WI38 (cell line): ENCODE results near the gene LCE7A.

ENCODE experiments used
- H3K4me3 ChIP-seq: 2 replicates; pipeline ENCODE4 v1.5.1; 2011; ENCODE audit warnings: low read depth, mild to moderate bottlenecking, control low read depth, low read length
- CTCF ChIP-seq: IDR thresholded peaks from 2 replicates; pipeline ENCODE4 v1.5.1; 2012; ENCODE audit warnings: low read depth, mild to moderate bottlenecking, control low read depth, low read length

LCE7A gene

GRCh38 chr1:152859696-152860095, at the start of gene LCE7A:
Gene LCE7A, plus strand, starts transcription at chr1:152859996. Its CDS starts 702 bp downstream, at chr1:152860698.
- TF ChIP-seq CTCF = no peak
- no peak within 1 kb of the TSS for H3K4me3 ChIP-seq

GRCh38 chr1:152811050-152811449, 48.7 kb upstream of the LCE7A start:
- no peak overlapping the region for H3K4me3 ChIP-seq
- TF ChIP-seq CTCF = no peak

- H3K4me3 ChIP-seq = no peak within 1 kb of the TSS
- TF ChIP-seq CTCF = no peak
Measured at GRCh38 chr1:152811671-152812070, 48.1 kb upstream of the LCE7A start, which contains the start of gene LCE1B. Gene LCE1B, plus strand, starts transcription at chr1:152811971. Its CDS starts 476 bp downstream, at chr1:152812447.

- no peak overlapping the region for H3K4me3 ChIP-seq
- TF ChIP-seq CTCF = no peak
Measured at GRCh38 chr1:152817309-152817708, 42.5 kb upstream of the LCE7A start.

- no peak for TF ChIP-seq CTCF
- no peak overlapping the region for H3K4me3 ChIP-seq
Measured at GRCh38 chr1:152823294-152823693, 36.5 kb upstream of the LCE7A start.

GRCh38 chr1:152824964-152825363, 34.8 kb upstream of the LCE7A start:
- no peak overlapping the region for H3K4me3 ChIP-seq
- no peak for TF ChIP-seq CTCF

- TF ChIP-seq CTCF = no peak
- H3K4me3 ChIP-seq = no peak within 1 kb of the TSS
Measured at GRCh38 chr1:152827173-152827572, 32.6 kb upstream of the LCE7A start, which contains the start of gene LCE1A. Gene LCE1A, plus strand, starts transcription at chr1:152827473. Its CDS starts 0 bp downstream, at chr1:152827473.
